ENCODE data around the gene HDAC4.

HDAC4 gene

DNA sequence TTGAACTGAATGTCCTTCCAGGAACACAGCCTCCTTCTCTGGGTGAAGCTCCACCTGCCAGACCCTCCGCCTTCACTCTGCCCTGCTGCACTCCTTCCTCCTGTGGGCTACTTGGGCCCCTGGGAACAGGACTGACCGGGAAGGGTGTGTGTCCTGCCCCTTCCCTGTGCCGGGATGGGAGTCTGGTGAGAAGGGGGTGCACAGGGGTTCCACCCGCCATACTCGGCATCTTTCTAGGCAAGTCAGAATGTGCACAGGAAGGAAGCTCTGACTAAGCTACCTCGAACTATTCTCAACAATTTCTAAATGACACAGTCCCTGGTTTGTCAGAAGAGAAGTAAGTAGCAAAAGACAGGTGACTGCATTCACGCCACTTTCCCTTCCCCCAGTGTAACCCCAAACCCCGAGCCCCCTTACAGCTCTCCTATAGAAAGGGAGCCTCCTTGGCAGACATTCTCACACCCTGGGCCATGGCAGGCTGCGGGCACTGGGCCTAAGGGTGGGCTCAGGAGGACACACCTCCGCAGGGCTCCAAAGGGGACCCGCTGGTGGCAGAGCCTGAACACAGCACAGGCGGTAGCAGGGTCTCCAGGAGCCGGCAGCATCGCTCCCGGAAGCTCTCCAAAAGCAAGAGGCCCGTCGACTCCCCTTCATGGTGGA is 184.1 kb downstream of the HDAC4 start:
- no peak overlapping the region for H3K4me3 ChIP-seq (ENCODE audit: low read length)
- H3K27me3 ChIP-seq (ENCODE audit: insufficient read depth, low read length), result no peaks in the 10 kb centered on the region
- H3K9ac ChIP-seq (ENCODE audit: low read depth, low read length), result no peak overlapping the region
- 90% methylated on average over 17 of the region's 17 CpGs for WGBS
- H3K9me3 ChIP-seq (ENCODE audit: insufficient read depth, low read depth, low read length), result no peaks in the 10 kb centered on the region
- H3K4me1 ChIP-seq (ENCODE audit: insufficient read depth, low read length), result peaks cover 12% of the 10 kb centered on the region; the same call in 1 of the 2 replicates
- no peak overlapping the region for H3K27ac ChIP-seq (ENCODE audit: low read depth, low read length)
- no peaks in the 10 kb centered on the region for H3K36me3 ChIP-seq (ENCODE audit: insufficient read depth, low read length)

DNA sequence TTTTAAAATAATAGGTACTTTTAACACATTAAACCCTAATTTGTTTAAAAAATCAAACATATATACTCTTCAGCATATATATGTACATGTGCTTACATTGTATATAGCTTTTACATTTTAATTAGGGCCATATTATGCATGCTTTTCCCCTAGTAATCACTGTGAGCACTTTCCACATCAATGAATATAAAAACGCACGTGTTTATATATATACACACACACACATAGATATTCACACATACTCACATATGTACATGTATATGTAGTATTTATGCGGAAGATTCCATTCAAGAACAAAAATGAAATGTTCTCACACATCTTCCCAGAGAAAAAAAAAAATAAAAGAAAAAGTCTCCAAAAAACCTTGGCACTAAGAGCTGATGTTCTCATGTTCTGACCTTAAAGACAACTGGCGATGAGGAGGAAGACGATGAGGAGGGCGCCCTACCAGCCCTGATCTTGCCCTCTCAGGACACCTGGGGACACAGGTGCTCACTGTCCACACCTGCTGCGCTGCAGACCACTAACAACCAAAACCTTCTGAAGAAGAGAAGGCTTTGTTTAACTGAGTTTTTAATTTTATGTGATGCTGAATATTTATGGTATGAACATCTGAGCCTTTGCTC is 184.7 kb downstream of the HDAC4 start:
- Histone ChIP-seq H3K27ac (ENCODE audit: low read depth, low read length) (no peak overlapping the region), H3K36me3 (ENCODE audit: insufficient read depth, low read length) (no peaks in the 10 kb centered on the region), H3K27me3 (ENCODE audit: insufficient read depth, low read length) (no peaks in the 10 kb centered on the region), H3K9ac (ENCODE audit: low read depth, low read length) (no peak overlapping the region), H3K9me3 (ENCODE audit: insufficient read depth, low read depth, low read length) (no peaks in the 10 kb centered on the region), H3K4me1 (ENCODE audit: insufficient read depth, low read length) (peaks cover 18% of the 10 kb centered on the region; the same call in 1 of the 2 replicates), H3K4me3 (ENCODE audit: low read length) (no peak overlapping the region)
- 98% methylated on average over 6 of the region's 7 CpGs for WGBS

DNA sequence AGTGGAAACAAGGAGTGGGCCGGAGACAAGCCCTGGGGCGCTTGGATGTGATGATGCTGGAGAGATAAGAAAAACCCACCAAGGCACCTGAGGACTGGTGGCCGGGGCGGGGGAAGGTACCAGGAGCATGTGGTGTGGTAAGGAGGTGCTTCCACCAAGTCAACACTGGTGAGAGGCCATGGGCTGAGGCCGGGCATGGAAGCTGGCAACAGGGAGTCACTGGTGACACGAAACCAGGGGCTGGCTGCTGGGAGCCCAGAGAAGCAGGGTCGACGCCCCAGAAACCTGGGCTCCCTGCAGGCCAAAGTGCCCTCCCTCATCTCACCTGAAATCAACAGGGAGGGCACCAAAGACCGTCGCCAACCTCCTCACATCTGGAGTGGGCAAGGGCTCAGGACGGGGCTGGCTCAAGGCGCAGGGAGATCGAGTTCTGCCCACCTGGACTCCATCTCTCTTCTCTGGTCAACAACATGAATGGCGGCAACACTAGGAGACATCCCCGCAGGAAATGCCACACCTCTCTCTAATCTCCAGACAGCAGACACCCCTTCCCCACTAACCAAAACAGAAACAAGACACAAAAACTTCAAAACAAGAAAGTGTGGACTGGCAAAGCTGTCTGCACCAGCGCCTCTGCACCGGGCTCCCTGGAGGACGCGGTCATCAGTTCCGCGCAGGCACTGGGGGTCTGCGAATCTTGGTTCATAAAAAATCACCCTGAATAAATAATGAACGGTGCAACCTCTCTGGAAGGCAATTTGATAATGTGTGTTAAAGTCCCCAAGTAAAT is 185.5 kb downstream of the HDAC4 start:
- WGBS, result 95% methylated on average over 23 of the region's 23 CpGs
- Histone ChIP-seq H3K9ac (ENCODE audit: low read depth, low read length) (no peak overlapping the region), H3K36me3 (ENCODE audit: insufficient read depth, low read length) (no peaks in the 10 kb centered on the region), H3K27ac (ENCODE audit: low read depth, low read length) (no peak overlapping the region), H3K4me1 (ENCODE audit: insufficient read depth, low read length) (peaks cover 24% of the 10 kb centered on the region; the same call in 1 of the 2 replicates), H3K27me3 (ENCODE audit: insufficient read depth, low read length) (no peaks in the 10 kb centered on the region), H3K9me3 (ENCODE audit: insufficient read depth, low read depth, low read length) (no peaks in the 10 kb centered on the region), H3K4me3 (ENCODE audit: low read length) (no peak overlapping the region)

DNA sequence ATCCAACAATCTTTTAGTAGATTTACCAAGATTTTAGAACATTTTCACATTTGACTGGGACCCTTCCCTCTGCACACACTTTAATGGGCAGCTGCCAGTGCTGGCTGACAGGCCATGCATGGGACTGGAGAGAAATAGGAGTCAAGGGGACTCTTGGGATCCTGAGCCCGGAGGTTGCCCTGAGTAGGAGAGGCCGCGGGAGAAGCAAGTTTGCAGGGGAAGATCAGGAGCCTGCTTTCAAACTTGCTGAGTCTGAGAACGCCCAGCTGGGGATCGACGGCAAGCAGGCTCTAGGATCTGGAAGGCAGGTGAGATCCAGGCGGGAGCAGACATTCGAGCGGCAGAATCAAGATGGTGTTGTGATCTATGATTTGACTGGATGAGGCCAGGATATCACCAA is 186.1 kb downstream of the HDAC4 start:
- H3K36me3 ChIP-seq (ENCODE audit: insufficient read depth, low read length), result no peaks in the 10 kb centered on the region
- WGBS, result 94% methylated on average over 9 of the region's 9 CpGs
- no peak overlapping the region for H3K4me3 ChIP-seq (ENCODE audit: low read length)

DNA sequence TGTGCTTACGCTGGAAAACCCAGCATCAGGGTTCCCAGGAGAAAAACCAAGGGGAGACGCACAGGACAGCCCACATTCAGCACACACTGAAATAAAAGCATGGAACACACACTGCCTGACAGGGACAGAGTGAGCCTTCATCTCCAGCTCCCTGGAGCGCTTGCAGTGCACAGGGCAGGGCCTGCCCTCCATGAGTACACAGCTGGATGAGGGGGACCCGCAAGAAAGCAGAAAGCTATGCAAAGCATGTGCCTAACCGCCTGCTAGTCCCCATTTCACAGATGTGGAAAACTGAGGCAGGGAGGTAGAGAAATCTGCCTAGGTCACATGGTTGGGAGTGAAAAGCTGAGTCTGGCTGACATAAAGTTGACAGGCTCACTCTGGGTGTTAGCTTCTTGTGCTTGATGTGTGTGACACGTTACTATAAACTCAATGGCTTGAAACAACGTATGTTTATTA is 187.1 kb downstream of the HDAC4 start:
- Histone ChIP-seq H3K27me3 (ENCODE audit: insufficient read depth, low read length) (no peaks in the 10 kb centered on the region), H3K9me3 (ENCODE audit: insufficient read depth, low read depth, low read length) (no peaks in the 10 kb centered on the region), H3K36me3 (ENCODE audit: insufficient read depth, low read length) (no peaks in the 10 kb centered on the region), H3K4me1 (ENCODE audit: insufficient read depth, low read length) (peaks cover 39% of the 10 kb centered on the region), H3K27ac (ENCODE audit: low read depth, low read length) (no peak overlapping the region), H3K4me3 (ENCODE audit: low read length) (no peak overlapping the region), H3K9ac (ENCODE audit: low read depth, low read length) (no peak overlapping the region)
- WGBS, result 93% methylated on average over 7 of the region's 7 CpGs

More for the DNA sequence above, 186.1 kb downstream of the HDAC4 start:
- H3K9ac ChIP-seq (ENCODE audit: low read depth, low read length), result no peak overlapping the region
- H3K27ac ChIP-seq (ENCODE audit: low read depth, low read length), result no peak overlapping the region
- H3K9me3 ChIP-seq (ENCODE audit: insufficient read depth, low read depth, low read length), result no peaks in the 10 kb centered on the region
- no peaks in the 10 kb centered on the region for H3K27me3 ChIP-seq (ENCODE audit: insufficient read depth, low read length)
- H3K4me1 ChIP-seq (ENCODE audit: insufficient read depth, low read length), result peaks cover 30% of the 10 kb centered on the region; the same call in 1 of the 2 replicates

DNA sequence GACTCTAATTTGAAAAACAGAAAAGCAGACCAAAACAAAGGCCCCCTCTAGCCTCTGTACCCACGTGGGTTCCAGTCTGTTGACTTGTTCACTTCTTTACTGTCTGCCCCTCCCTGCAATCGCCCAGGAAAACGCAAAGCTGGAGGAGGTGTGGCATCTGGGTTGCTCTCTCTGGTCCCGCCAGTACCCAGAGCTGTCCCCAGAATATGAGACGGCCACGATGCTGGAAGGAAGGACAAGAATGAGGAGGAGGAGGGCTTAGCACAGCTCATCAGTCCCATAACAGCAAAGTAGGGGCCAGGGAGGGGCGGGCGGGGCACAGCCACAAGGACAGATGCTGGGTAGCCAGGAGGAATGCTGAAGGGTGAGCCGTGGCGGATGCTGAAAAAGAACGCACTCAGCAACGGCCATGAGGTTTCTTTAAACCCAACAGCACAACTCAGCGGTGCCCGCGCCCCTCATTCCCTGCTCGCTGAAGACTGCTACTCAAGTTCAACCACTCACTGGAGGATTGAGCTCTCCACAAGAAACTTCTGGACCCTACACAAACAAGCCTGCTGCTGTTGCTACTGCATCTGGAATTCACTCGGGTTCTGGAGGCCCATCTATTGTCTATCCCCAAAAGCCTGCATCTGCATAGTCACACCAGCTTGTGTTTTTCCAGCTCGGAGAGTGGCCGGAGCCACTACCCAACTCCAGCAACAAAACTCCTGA is 187.7 kb downstream of the HDAC4 start:
- H3K9ac ChIP-seq (ENCODE audit: low read depth, low read length), result no peak overlapping the region

DNA sequence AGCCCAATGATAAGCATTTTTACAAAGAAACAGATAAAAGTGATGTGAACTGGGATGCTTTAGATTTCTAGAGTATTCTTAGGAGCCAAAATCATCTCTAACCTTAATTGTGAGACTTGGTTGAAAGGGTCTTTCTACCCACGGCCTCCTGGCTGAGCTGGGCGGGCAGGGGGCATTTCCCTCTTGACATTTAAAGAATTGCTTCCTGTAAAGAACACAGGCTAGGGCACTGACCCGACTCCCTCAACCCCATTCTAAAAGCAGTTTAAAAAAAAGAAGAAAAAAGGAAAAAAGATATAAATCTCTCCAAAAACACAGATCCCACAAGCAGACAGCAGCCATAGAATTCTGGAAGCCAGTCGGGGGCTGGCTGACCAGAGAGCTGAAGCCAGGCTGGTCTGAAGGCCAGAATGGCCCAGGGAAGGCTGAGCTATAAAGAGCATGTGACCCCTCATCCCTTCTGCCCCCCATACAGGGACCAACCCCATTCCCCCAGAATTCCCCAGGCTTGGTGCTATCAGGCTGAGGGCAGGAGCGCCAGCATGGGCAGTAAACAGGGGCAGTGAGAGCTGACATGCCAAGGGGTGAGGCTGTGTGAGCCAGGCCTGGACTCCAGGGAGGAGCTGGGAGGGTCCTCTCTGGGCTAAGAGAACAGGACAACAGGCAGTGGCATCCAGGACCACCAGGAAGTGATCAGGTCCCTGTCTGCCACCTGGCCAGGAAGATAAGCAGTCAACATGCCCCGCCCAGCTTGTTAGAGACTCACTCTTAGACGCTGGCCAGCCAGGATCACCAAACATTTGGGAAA is 188.5 kb downstream of the HDAC4 start:
- no peaks in the 10 kb centered on the region for H3K9me3 ChIP-seq (ENCODE audit: insufficient read depth, low read depth, low read length)
- 75% methylated on average over 4 of the region's 7 CpGs for WGBS
- peaks cover 47% of the 10 kb centered on the region for H3K4me1 ChIP-seq (ENCODE audit: insufficient read depth, low read length)
- H3K9ac ChIP-seq (ENCODE audit: low read depth, low read length), result no peak overlapping the region
- no peak overlapping the region for H3K27ac ChIP-seq (ENCODE audit: low read depth, low read length)
- no peaks in the 10 kb centered on the region for H3K36me3 ChIP-seq (ENCODE audit: insufficient read depth, low read length)
- no peaks in the 10 kb centered on the region for H3K27me3 ChIP-seq (ENCODE audit: insufficient read depth, low read length)
- no peak overlapping the region for H3K4me3 ChIP-seq (ENCODE audit: low read length)

More for the DNA sequence above, 187.7 kb downstream of the HDAC4 start:
- 72% methylated on average over 19 of the region's 19 CpGs for WGBS
- Histone ChIP-seq H3K27me3 (ENCODE audit: insufficient read depth, low read length) (no peaks in the 10 kb centered on the region), H3K36me3 (ENCODE audit: insufficient read depth, low read length) (no peaks in the 10 kb centered on the region), H3K4me1 (ENCODE audit: insufficient read depth, low read length) (peaks cover 44% of the 10 kb centered on the region), H3K9me3 (ENCODE audit: insufficient read depth, low read depth, low read length) (no peaks in the 10 kb centered on the region), H3K27ac (ENCODE audit: low read depth, low read length) (no peak overlapping the region), H3K4me3 (ENCODE audit: low read length) (no peak overlapping the region)

DNA sequence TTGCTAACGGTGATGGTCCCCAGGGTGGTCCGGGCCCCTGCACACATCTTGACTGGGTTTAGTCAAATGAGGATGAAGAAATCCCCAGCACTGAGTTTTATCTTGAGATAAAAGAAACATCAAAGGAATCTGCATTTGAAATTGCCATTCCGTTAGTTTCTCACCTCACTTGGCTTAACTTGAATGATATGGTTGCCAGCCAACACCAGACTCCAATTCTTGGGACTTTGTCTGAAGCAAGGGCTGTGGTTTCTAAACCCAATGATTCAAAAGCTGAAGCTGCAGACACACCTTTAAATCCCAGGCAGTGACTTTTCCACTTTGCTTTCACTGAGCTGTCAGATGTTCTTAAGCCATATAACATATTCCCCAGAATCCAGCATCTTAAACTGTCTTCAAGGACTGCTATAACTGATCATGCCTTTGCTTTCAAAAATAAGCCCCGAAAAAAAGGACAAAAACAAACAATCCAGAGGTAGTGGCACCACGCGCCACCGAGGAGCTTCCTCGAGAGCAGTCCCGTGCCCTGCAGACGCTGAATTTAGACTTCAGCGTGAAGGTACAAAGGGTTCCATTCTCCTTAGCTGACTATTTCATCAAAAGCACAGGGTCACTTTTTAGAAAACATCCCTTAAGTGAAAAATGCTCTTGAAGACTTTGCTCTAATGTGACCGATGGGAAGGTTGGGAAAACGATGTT is 189.3 kb downstream of the HDAC4 start:
- peaks cover 47% of the 10 kb centered on the region for H3K4me1 ChIP-seq (ENCODE audit: insufficient read depth, low read length)
- no peak overlapping the region for H3K4me3 ChIP-seq (ENCODE audit: low read length)
- no peaks in the 10 kb centered on the region for H3K36me3 ChIP-seq (ENCODE audit: insufficient read depth, low read length)
- 91% methylated on average over 13 of the region's 13 CpGs for WGBS
- no peaks in the 10 kb centered on the region for H3K27me3 ChIP-seq (ENCODE audit: insufficient read depth, low read length)
- H3K9me3 ChIP-seq (ENCODE audit: insufficient read depth, low read depth, low read length), result no peaks in the 10 kb centered on the region
- no peak overlapping the region for H3K9ac ChIP-seq (ENCODE audit: low read depth, low read length)
- no peak overlapping the region for H3K27ac ChIP-seq (ENCODE audit: low read depth, low read length)

DNA sequence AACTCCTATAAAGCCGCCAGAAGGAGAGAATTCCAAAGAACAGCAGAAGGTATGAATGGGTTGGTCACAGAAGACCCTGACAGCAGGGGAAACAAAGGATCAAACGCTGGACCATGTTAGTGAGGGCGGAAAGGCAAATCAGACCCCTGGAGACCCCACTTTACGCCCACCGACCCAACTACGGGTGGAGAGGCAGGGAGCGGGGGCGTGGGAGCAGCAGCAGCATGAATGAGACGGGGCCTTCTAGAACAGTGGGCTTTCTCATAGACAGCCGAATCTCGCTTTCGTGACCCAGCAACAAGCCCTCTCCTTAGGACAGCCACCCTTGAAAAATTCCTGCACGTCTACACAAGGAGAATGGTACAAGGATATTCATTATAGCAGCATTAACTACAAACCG is 191.0 kb downstream of the HDAC4 start:
- Histone ChIP-seq H3K27ac (ENCODE audit: low read depth, low read length) (no peak overlapping the region), H3K27me3 (ENCODE audit: insufficient read depth, low read length) (no peaks in the 10 kb centered on the region), H3K36me3 (ENCODE audit: insufficient read depth, low read length) (no peaks in the 10 kb centered on the region), H3K9me3 (ENCODE audit: insufficient read depth, low read depth, low read length) (no peaks in the 10 kb centered on the region), H3K9ac (ENCODE audit: low read depth, low read length) (no peak overlapping the region), H3K4me1 (ENCODE audit: insufficient read depth, low read length) (peaks cover 47% of the 10 kb centered on the region), H3K4me3 (ENCODE audit: low read length) (no peak overlapping the region)
- whole genome bisulfite sequencing, result 88% methylated on average over 12 of the region's 14 CpGs
